NCI-H1092 (cell line): ENCODE measurements around the gene EXOC6B.

Experiments
- DNase-seq: peaks from one replicate; lab custom pipeline; 2025; lab: John Stamatoyannopoulos, UW

The EXOC6B gene

DNA sequence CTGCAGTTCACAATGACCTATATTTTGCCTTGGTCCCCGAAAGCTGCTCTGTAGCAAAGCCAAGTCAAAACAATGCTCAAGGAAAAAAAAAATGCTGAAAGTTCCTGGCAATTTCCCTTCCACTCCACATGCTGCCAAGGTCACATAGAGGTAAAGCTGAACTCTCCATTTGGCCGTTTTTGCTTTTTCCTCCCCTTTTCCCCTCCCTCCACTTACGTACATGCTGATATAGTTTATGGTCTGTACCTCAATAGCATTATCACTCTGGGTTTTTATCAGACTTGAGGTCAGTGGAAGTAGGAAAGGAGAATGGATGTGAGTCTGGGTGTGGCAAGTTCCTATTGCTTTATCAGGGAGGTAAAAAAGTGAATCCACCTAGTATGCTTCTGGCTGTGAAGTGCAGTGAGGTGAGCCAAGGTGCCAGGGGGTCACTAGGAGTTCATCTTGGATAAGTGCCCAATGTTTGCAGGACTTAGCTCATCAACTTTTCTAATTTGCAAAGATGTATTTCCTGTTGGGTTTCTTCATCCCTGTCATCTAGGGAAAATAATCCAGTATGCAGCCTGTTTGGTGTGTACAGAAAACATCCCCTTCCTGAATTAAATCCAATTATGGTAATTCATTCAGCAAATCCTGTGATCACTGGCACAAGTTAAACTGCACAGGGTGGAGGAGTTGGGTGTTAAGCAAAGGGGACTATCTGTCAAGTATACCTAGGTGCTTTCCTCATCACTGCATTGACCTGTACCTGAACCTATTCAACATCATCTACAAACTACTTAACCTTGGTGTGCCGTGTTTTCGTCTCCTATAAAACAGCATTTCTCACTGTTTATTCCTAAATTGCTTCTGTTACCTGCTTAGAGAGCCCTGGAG lies 553.8 kb downstream of the EXOC6B start:
- DNase-seq: no peak

DNA sequence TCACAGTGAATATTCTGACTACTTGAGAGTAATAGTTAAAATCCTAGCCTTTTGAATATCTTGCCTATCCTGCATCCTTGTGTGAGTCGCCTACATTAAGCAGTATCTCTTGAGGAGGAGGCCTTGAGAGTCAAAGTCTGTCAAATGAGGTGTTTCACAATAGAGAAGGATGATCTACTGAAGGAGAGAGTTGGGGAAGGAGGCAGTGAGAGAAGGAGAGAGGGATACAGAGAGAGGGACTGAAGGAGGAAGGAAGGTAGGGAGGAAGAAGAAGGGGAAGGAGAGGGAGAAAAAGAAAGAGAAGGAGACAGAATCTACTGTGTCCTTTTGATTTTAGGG lies 554.6 kb downstream of the EXOC6B start:
- DNase-seq: no peak

GRCh38 chr2:72270556-72271275 lies 555.1 kb downstream of the EXOC6B start:
- DNase-seq: no peak

- DNase-seq: no peak
Measured at GRCh38 chr2:72263776-72264060, 562.1 kb downstream of the EXOC6B start.

- DNase-seq: no peak
Measured at GRCh38 chr2:72263043-72263775, 562.6 kb downstream of the EXOC6B start.

GRCh38 chr2:72261076-72261475 lies 564.8 kb downstream of the EXOC6B start:
- no peak for DNase-seq

- DNase-seq: no peak
Measured at GRCh38 chr2:72255540-72255939, 570.3 kb downstream of the EXOC6B start.

DNA sequence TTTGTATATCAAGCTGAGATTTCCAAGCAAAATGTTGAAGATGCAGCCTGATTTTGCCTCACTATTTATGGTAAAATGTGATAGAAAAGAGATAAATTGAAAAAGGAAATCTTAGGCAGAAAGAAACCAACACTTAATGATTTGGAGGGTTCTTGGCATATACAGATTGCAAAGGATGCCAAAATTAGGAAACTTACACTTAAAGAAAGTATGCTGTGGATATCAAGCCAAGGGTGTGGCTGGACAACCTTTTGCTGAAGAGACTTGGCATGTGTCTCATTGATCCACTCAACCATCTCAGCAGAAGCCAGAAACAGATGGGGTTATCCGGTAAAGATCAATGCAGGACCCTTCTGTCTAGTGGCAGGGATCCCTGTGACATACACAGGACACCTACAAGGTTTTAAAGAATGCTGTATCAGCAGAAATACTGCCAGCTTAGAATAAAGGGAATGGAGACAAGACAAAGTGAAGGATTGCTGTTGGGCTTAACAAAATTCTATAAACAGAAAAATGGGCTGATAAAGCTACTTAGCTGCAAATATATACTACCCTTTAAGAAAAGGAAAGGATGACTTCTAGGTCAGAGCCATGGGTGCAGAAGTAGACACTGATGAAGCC lies 570.9 kb downstream of the EXOC6B start:
- no peak for DNase-seq

GRCh38 chr2:72238311-72238710 lies 587.5 kb downstream of the EXOC6B start:
- no peak for DNase-seq

GRCh38 chr2:72237549-72237948 lies 588.3 kb downstream of the EXOC6B start:
- no peak for DNase-seq

DNA sequence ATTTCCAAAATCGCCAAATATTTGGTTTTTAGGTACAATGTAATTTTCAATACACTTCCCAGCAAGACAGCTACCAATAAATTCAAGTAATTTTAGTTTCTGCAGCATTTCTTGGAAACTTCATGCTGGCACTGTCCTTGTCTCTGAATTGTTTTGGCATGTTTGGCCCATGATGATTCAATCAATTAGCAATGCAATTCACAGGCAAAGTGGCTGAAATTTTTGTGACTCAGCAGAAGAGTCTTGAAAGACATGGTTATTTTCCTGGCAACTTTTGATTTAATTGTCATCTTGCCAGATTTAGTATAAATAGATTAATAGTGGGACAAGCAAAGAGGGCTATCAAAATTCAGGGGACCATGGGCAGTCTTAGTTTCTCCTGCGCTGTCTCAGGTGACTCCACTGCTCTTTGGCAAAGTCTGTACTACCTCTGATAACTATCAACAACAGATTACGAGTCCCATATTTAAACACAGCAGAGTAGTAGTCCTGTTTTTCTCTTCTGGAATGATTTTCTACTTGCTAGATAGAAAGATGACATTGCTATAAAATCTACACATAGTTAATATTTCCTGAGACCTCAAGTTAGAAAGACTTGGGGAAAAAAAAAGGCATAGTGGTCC lies 589.3 kb downstream of the EXOC6B start:
- DNase-seq: no peak

DNA sequence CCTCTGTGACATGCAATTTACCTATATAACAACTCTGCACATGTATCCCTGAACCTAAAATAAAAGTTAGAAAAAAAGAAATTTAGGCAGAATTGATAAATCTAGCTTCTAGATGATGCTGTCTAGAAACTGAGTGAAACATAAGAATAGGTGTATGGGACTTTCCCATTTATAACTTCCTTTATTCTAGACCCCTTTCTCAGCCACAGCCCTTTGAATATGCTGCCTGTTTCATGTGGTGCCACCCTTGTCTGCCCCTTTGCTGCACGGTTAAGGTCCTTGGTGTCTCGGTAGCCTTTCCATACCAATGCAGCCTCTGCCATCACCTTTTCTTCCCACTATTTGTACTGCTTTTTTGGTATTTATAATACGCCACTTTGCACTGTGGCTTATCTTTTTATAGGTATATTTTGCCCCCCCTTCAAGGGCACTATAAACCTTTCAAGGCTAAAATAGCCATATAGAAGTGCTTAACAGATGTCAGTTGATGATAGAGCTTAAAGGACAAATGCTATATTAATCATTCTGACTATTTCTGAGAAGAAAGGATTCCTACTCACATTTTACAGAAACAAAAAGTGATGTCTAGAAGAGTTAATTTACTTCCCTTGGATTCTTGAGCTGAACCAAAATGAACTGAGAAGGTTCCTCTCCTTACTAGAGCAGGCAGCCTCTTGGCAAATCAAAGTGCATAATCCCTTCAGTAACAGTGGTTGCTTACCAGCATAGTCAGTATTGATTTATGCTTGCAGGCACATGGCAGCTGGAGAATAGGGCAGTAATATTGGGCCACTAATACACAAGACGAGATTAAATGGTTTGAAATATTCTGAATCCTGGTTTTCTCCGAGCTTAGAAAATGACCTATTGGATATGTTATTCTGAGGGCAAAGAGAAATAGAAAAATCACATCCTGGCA lies 590.1 kb downstream of the EXOC6B start:
- no peak for DNase-seq

GRCh38 chr2:72233211-72233610 lies 592.6 kb downstream of the EXOC6B start:
- DNase-seq: no peak

GRCh38 chr2:72222829-72223564 lies 602.8 kb downstream of the EXOC6B start:
- DNase-seq: no peak

DNA sequence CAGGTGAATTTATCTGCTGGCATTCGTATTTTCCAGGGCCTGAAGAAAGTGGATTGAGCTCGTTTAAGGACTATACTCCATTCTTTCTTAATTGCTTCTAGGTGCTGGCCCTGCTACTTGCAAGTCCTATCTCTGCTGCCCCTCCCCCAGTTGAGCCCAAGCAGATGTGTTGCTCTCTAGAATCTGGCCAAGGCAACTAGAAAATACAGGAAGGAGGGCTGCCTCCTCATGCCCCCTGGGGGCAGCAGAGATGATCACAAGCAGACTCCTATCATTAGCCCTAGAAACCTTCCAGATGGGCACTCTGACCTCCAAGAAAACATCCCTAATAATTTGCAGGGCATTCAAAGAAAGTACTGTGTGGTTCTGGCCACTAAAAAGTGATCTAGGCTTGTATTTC lies 605.7 kb downstream of the EXOC6B start:
- no peak for DNase-seq

GRCh38 chr2:72214429-72215143 lies 611.2 kb downstream of the EXOC6B start:
- DNase-seq: no peak

GRCh38 chr2:72212486-72212855 lies 613.4 kb downstream of the EXOC6B start:
- no peak for DNase-seq

GRCh38 chr2:72211777-72212485 lies 613.9 kb downstream of the EXOC6B start:
- DNase-seq: no peak

DNA sequence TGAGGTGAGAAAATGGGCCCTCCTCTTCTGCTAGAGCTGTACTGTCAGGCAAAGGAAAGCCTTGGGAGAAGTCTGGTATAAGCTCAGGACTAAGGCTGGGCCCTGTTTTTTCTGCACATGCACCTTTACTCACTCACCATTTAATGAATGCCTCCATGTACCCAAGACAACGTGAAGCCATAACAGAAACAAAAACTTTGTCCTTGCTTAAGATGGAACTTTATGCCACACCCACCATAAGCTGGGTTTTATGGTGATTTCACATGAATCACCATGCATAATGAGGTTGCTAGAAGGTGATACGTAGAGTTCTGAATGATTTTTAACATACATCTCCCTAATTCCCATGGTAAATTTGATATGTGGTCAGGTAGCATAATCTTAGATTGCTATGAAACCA lies 614.5 kb downstream of the EXOC6B start:
- DNase-seq: no peak
